Coronary artery (tissue), 2 donors: Measurements from ENCODE around the gene PTPN14.

Source experiments
- DNase-seq: peaks from one replicate; pipeline ENCODE4 v3.0.0-alpha.2; 2017; ENCODE audit warnings: low spot score
- H3K27ac ChIP-seq, 2 donors: fragments of 200-600 bp; sonication (generic); one replicate each; pipeline ENCODE4 v1.5.1; 2016 to 2019
- H3K4me3 ChIP-seq: fragments of 200-600 bp; sonication (generic); 2 replicates; pipeline ENCODE4 v1.5.1; 2016; ENCODE audit warnings: mild to moderate bottlenecking, moderate library complexity
- TF ChIP-seq, protein P1 (sequence below): fragments of 200-600 bp; sonication (generic); IDR thresholded peaks from one replicate; pipeline ENCODE4 v1.5.1; 2019; ENCODE audit warnings: antibody characterized with exemption

The PTPN14 gene

DNA sequence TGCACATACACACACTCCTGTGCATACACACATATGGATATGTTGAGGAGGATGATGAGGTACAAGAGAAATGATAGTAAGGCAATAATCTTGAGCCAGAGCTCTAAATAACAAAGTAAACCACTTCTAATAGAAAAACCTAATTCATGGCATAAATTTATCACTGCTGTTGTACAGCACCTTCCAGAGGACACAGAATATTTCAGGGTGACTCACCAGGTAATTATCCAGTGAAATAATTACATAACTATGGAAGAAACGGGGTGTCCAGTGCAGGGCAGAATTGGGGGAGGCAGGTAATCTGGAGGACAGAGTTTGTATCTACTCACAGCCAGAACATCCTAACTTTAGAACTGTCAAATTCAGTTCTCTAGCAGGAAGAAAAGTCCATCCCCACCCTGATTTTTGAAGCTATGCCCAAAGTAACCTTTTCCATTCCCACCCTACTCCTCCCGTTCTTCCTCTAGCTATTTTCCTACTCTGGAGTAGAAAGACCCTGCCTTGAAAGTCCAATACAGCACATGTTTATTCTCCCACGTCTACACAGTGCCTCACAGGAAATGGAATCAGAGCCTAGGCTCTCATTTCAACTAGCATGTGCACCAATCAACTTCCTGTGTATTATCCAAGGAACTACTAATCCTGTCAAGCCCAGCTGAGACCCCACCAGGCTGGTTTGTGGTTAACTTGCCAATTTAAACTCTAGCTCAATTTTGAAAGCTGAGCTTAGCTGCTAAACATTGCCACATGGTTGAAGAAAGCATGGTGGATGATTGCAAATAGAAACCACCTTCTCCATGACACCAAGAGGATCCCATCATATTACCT, 96.6 kb downstream of the PTPN14 start:
- Histone ChIP-seq H3K4me3 (no peak overlapping the region), H3K27ac (peak overlapping the region in 1 of 2 donors; percentile 45)
- DNase-seq = no peak
- TF ChIP-seq, protein P1, sequence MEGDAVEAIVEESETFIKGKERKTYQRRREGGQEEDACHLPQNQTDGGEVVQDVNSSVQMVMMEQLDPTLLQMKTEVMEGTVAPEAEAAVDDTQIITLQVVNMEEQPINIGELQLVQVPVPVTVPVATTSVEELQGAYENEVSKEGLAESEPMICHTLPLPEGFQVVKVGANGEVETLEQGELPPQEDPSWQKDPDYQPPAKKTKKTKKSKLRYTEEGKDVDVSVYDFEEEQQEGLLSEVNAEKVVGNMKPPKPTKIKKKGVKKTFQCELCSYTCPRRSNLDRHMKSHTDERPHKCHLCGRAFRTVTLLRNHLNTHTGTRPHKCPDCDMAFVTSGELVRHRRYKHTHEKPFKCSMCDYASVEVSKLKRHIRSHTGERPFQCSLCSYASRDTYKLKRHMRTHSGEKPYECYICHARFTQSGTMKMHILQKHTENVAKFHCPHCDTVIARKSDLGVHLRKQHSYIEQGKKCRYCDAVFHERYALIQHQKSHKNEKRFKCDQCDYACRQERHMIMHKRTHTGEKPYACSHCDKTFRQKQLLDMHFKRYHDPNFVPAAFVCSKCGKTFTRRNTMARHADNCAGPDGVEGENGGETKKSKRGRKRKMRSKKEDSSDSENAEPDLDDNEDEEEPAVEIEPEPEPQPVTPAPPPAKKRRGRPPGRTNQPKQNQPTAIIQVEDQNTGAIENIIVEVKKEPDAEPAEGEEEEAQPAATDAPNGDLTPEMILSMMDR = no peak

DNA sequence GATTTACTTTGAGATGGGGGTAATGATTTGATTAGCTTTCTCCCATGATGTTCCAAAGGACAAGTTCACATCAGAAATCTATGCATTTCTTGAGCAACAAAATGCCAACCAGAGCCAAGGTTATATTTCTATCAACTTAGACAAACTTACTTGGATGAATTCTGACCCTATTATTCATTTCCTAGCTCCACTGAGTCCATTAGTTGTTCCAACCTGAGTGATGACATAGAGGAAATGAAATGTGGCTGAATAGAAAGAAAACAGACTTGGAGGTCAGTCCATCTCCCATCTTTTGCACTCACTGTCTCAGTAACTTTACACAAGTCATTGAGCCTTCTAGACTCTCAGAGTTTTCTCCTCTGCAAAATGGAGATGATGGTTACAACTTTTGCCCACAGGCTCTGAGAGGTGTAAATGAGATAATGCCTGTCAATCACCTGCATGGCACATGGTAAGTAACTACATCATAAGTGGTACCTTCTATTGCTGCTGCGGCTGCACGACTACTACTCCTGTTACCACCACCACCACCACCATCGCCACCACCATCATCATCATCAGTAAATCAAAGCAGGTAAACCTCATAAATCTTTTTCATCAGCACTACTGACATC, 98.2 kb downstream of the PTPN14 start:
- TF ChIP-seq, protein P1 = no peak
- Histone ChIP-seq H3K4me3 (no peak overlapping the region), H3K27ac (no peak overlapping the region)
- no peak for DNase-seq

DNA sequence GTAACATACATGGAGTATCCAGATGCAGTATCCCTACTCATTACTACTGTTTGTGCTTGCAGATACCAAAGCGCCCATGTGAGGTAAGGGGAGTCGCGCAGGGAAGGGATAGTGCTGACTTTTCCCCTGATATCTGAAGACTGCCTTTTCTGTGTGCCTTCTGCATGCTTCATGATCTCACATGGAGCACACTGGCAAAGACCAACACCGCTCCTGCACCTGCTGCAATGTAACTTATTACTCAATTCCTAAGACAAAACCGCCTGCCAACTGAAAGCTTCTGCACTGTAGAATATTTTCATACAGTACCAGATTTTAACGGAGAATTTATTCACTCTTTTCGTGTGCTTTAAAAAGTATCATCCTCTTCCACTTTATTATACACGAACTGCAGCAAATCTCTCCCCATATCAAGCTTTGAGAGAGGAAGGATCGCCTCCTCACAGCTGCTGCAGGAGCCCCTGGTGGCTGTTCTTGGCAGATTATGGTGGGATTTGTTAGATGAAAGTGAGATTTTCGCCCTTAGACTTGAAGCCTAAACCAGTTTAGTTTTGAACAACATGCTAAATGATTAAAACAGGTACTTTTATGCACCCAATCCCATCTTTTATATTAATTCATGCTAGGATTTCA, 99.1 kb downstream of the PTPN14 start:
- no peak overlapping the region for H3K27ac ChIP-seq
- TF ChIP-seq, protein P1 = no peak
- no peak overlapping the region for H3K4me3 ChIP-seq
- DNase-seq = no peak

DNA sequence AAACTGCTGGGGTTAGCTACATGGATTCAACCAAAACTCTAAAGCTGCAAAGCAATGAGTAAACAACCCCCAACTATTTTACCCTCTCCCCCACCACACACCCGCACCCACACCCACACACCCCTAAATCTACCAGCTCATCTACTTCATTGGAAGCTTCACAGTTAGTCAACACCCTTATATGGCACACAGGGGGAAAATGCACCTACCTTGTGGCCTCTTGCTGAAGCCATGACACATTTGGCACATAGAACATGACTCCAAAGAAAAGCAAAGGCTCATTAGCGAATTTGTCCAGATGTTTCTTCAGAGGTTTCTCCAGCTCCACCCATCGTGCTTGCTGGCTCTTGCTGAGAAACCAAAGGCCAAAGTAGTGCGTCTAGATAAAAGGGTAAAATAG, 99.8 kb downstream of the PTPN14 start:
- Histone ChIP-seq H3K4me3 (no peak overlapping the region), H3K27ac (no peak overlapping the region)
- no peak for DNase-seq
- TF ChIP-seq, protein P1 = no peak

DNA sequence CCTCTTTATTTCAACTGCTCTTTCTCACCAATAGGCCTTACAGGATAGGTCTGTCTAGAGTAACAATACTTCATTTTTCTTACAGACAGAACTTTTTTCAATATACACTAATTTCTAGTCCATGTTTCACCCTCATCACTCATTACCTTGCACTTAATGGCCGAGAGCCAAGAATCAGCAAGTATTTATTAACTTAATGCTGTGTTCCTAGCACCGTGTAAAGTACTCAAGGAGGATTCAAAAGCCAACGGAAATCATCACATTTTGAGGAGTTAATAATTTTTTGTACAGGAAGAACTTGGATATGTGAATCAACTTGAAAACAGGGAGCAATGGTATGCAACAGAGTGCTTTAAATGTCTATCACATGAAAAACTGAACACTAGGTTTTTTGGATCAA, 102.0 kb downstream of the PTPN14 start:
- DNase-seq = no peak
- Histone ChIP-seq H3K4me3 (no peak overlapping the region), H3K27ac (no peak overlapping the region)
- TF ChIP-seq, protein P1 = no peak

DNA sequence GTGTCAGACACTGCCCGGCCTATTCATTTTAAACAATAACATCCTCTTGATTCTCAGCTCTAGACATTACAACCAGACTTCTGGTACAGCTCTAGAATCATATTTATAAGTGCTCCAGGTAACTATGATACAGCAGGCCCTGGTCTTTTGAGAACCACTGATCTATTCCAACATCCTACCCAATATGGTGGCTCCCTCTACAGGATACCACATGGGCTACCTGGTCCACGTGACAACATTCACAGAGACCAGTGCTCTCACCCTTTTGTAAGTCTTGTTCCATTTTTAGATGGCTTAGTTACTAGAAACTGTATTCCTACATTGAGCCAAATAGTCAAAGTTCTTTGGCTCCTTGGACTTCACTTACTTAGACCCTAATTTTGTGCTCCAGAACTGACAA, 102.9 kb downstream of the PTPN14 start:
- TF ChIP-seq, protein P1 = no peak
- DNase-seq = no peak
- Histone ChIP-seq H3K4me3 (no peak overlapping the region), H3K27ac (no peak overlapping the region)
